HepG2 (cell line): Measurements from ENCODE around the gene MFRP. TPM values are rescaled to one million over a fixed set of nuclear protein-coding genes. Genes with fewer than 3 reads are reported as not detected.

Experiments
- BATF2 ChIP-seq: sonication (generic); formaldehyde crosslinking; IDR thresholded peaks from 2 replicates; pipeline ENCODE4 v1.8.0; 2022; ENCODE audit warnings: mild to moderate bottlenecking, missing genetic modification reagents, moderate library complexity
- ETS1 ChIP-seq: sonication (generic); formaldehyde crosslinking; IDR thresholded peaks from 2 replicates; pipeline ENCODE4 v1.4.0; 2020; ENCODE audit warnings: missing genetic modification reagents
- HDAC2 ChIP-seq: sonication (generic); formaldehyde crosslinking; IDR thresholded peaks from 2 replicates; pipeline ENCODE4 v1.4.0; 2020; ENCODE audit warnings: missing genetic modification reagents
- IKZF1 ChIP-seq: fragments of 450-650 bp; IDR thresholded peaks from 2 replicates; pipeline ENCODE4 v1.7.1; 2016
- SNAPC4 ChIP-seq: sonication (generic); formaldehyde crosslinking; IDR thresholded peaks from 2 replicates; pipeline ENCODE4 v1.4.0; 2020; ENCODE audit warnings: mild to moderate bottlenecking, missing genetic modification reagents
- THAP7 ChIP-seq: sonication (generic); formaldehyde crosslinking; IDR thresholded peaks from 2 replicates; pipeline ENCODE4 v1.8.1; 2023; ENCODE audit warnings: mild to moderate bottlenecking, missing genetic modification reagents
- TRAFD1 ChIP-seq: sonication (generic); formaldehyde crosslinking; IDR thresholded peaks from 2 replicates; pipeline ENCODE4 v1.5.1; 2020; ENCODE audit warnings: missing genetic modification reagents, mild to moderate bottlenecking, borderline replicate concordance
- ZNF280B ChIP-seq: sonication (generic); formaldehyde crosslinking; IDR thresholded peaks from 2 replicates; pipeline ENCODE4 v1.5.0; 2020; ENCODE audit warnings: missing genetic modification reagents, mild to moderate bottlenecking, borderline replicate concordance
- ZNF281 ChIP-seq: sonication (generic); formaldehyde crosslinking; IDR thresholded peaks from 2 replicates; pipeline ENCODE4 v1.4.0; 2020; ENCODE audit warnings: missing genetic modification reagents, borderline replicate concordance
- ZNF549 ChIP-seq: sonication (generic); formaldehyde crosslinking; IDR thresholded peaks from 2 replicates; pipeline ENCODE4 v1.5.0; 2020; ENCODE audit warnings: missing genetic modification reagents
- ZNF550 ChIP-seq: sonication (generic); formaldehyde crosslinking; IDR thresholded peaks from 2 replicates; pipeline ENCODE4 v1.4.0; 2020; ENCODE audit warnings: mild to moderate bottlenecking, missing genetic modification reagents, borderline replicate concordance
- ZNF564 ChIP-seq: sonication (generic); formaldehyde crosslinking; IDR thresholded peaks from 2 replicates; pipeline ENCODE4 v1.8.1; 2023; ENCODE audit warnings: mild to moderate bottlenecking, missing genetic modification reagents
- polyA plus RNA-seq, 8 experiments: library from polyadenylated mRNA; depleted of rRNA in 3 of 8; stranded (reverse) in 7 of 8; unstranded in 1 of 8; fragments of >200 nt; fragmentation: Illumina TruSeq in 4 of 8; extraction: Trizol in 4 of 8; gene quantifications; 2 replicates each; pipeline versions ENCODE4 v1.2.1 to v1.2.3, GENCODE V29; 2011 to 2016; ENCODE audit warnings: low read depth in 4 of 8, missing spikeins in 1 of 8, mixed read lengths in 1 of 8; ENCODE audit not compliant: insufficient read depth in 1 of 8
- total RNA-seq, 5 experiments: library from RNA; depleted of rRNA; stranded (reverse); fragments of >200 nt; fragmentation: Illumina TruSeq; extraction: Trizol; gene quantifications; 2 replicates each; pipeline ENCODE4 v1.2.3, GENCODE V29; 2016; ENCODE audit warnings: low read depth in 1 of 5

The MFRP gene
- total and polyA plus RNA-seq, 2 of the 13 experiments (the other 11 are each of a cell fraction or from before 2014, with no cell fraction given) = not detected

GRCh38 chr11:119316729-119317591, 29.5 kb downstream of the MFRP start, which contains the start of gene MCAM (continued):
- TF ChIP-seq ZNF281 (CRISPR knock-in tag) (0 out of 2 replicates have a peak, but pooled peaks have one; percentile 12), ZNF280B (CRISPR knock-in tag) (no peak), ZNF564 (CRISPR knock-in tag) (no peak), ZNF550 (no peak), TRAFD1 (CRISPR knock-in tag) (no peak), HDAC2 (CRISPR knock-in tag) (no peak), ETS1 (CRISPR knock-in tag) (no peak), THAP7 (CRISPR knock-in tag) (no peak), BATF2 (no peak), IKZF1 (no peak), SNAPC4 (CRISPR knock-in tag) (no peak), ZNF549 (CRISPR knock-in tag) (no peak)
